Ishikawa (cell line): ENCODE measurements around the gene OR10A4.

Source experiments
- CEBPB ChIP-seq: IDR thresholded peaks from 2 replicates; pipeline ENCODE4 v1.6.1; 2012
- CREB1 ChIP-seq: IDR thresholded peaks from 2 replicates; pipeline ENCODE4 v1.6.1; 2012; ENCODE audit warnings: low read depth
- EGR1 ChIP-seq: IDR thresholded peaks from 2 replicates; pipeline ENCODE4 v1.6.1; 2012
- EP300 ChIP-seq: IDR thresholded peaks from 2 replicates; pipeline ENCODE4 v1.6.1; 2012; ENCODE audit warnings: borderline replicate concordance
- FOXM1 ChIP-seq: IDR thresholded peaks from 2 replicates; pipeline ENCODE4 v1.6.1; 2012; ENCODE audit warnings: low read depth, borderline replicate concordance
- NFIC ChIP-seq: IDR thresholded peaks from 2 replicates; pipeline ENCODE4 v1.6.1; 2012
- RAD21 ChIP-seq: IDR thresholded peaks from 2 replicates; pipeline ENCODE4 v1.6.1; 2012; ENCODE audit warnings: low read depth
- REST ChIP-seq: IDR thresholded peaks from 2 replicates; pipeline ENCODE4 v1.6.1; 2012; ENCODE audit warnings: low read depth, mild to moderate bottlenecking
- TAF1 ChIP-seq: IDR thresholded peaks from 2 replicates; pipeline ENCODE4 v1.6.1; 2012; ENCODE audit warnings: low read depth, mild to moderate bottlenecking
- TCF12 ChIP-seq: IDR thresholded peaks from 2 replicates; pipeline ENCODE4 v1.6.1; 2012; ENCODE audit warnings: low read depth
- TEAD4 ChIP-seq: IDR thresholded peaks from 2 replicates; pipeline ENCODE4 v1.6.1; 2012
- YY1 ChIP-seq: IDR thresholded peaks from 2 replicates; pipeline ENCODE4 v1.6.1; 2012; ENCODE audit warnings: low read depth
- ZBTB7A ChIP-seq: IDR thresholded peaks from 2 replicates; pipeline ENCODE4 v1.6.1; 2012; ENCODE audit warnings: low read depth
- TF ChIP-seq, protein P1 (sequence below): IDR thresholded peaks from 2 replicates; pipeline ENCODE4 v1.6.1; 2012
- TF ChIP-seq, protein P2 (sequence below): IDR thresholded peaks from 2 replicates; pipeline ENCODE4 v1.6.1; 2012

OR10A4 gene

GRCh38 chr11:6855971-6856541 is 20.4 kb upstream of the OR10A4 start:
- TF ChIP-seq CREB1 (no peak), TAF1 (no peak), CEBPB (no peak), RAD21 (no peak), EP300 (no peak), TCF12 (no peak), YY1 (no peak), EGR1 (no peak), TEAD4 (no peak), FOXM1 (no peak), NFIC (no peak), ZBTB7A (no peak)
- TF ChIP-seq, protein P1, sequence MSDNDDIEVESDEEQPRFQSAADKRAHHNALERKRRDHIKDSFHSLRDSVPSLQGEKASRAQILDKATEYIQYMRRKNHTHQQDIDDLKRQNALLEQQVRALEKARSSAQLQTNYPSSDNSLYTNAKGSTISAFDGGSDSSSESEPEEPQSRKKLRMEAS = no peak
- TF ChIP-seq, protein P2, sequence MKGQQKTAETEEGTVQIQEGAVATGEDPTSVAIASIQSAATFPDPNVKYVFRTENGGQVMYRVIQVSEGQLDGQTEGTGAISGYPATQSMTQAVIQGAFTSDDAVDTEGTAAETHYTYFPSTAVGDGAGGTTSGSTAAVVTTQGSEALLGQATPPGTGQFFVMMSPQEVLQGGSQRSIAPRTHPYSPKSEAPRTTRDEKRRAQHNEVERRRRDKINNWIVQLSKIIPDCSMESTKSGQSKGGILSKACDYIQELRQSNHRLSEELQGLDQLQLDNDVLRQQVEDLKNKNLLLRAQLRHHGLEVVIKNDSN = no peak

- TF ChIP-seq NFIC (no peak), REST (no peak), TAF1 (no peak), CREB1 (no peak), ZBTB7A (no peak), RAD21 (no peak), EGR1 (no peak), EP300 (no peak), TCF12 (no peak)
- TF ChIP-seq, protein P2 = no peak
- TF ChIP-seq, protein P1 = no peak
These were observed 19.6 kb upstream of the OR10A4 start for GRCh38 chr11:6856871-6857270.

DNA sequence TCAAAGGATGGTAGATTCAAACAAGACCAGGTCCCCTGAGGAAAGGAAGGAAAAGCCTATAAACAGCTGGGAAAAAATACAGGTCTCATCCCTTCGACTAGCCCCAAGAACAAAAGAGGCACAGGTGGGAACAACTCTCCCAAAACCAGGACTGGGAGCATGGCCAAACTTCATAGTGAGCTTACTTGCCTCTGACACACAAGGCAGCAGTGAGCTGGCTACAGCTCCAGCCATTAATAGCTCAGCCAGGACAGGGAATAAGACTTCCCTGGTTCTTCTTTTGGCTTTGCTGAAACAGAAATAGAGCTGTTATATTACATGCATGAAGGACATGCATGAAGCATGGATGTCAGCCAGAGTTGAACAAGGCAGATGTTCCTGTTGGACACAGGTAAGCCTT is 13.5 kb upstream of the OR10A4 start, which contains the start of gene OR10A2:
Gene OR10A2, plus strand, starts transcription at position 97 of the 400 bp plus-strand sequence. CDS start 6,698 bp downstream, outside the sequence.
- TF ChIP-seq EGR1 = no peak

DNA sequence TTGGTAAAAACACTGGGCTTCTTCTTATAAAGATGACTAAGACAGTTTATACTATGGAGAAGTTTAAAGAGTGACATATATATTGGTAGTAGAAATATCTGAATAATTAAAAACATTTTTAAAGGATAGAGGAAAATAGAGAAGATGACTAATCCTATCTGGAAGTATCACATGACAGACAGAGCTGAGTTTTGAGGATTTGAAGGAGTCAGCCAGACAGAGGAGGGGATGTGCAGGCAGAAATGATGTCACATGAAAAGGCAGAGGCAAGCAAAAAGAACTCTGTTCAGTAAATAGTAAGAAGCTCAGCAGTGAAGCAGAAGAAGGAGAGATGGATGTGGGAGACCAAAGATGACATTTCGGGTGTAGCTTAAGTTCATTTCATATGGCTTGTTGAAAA is 12.0 kb upstream of the OR10A4 start:
- TF ChIP-seq RAD21 (no peak), CEBPB (no peak), EP300 (no peak), TCF12 (no peak), ZBTB7A (no peak), EGR1 (no peak), FOXM1 (no peak), TAF1 (no peak), NFIC (no peak), CREB1 (no peak), YY1 (no peak), REST (no peak)
- TF ChIP-seq, protein P2 = no peak
- TF ChIP-seq, protein P1 = no peak

- TF ChIP-seq CREB1 (no peak), ZBTB7A (no peak), YY1 (no peak), TEAD4 (no peak), TAF1 (no peak), TCF12 (no peak), FOXM1 (no peak), REST (no peak), CEBPB (no peak), NFIC (no peak), RAD21 (no peak), EP300 (no peak), EGR1 (no peak)
- TF ChIP-seq, protein P2 = no peak
- TF ChIP-seq, protein P1 = no peak
These were observed 5.1 kb upstream of the OR10A4 start for GRCh38 chr11:6871278-6871677.
